NCI-H526 (cell line): ENCODE measurements around the gene PRR29.

Experiments used
- DNase-seq, 2 experiments: peaks; one replicate each; lab custom pipeline; 2025; lab: John Stamatoyannopoulos, UW

PRR29 gene

DNA sequence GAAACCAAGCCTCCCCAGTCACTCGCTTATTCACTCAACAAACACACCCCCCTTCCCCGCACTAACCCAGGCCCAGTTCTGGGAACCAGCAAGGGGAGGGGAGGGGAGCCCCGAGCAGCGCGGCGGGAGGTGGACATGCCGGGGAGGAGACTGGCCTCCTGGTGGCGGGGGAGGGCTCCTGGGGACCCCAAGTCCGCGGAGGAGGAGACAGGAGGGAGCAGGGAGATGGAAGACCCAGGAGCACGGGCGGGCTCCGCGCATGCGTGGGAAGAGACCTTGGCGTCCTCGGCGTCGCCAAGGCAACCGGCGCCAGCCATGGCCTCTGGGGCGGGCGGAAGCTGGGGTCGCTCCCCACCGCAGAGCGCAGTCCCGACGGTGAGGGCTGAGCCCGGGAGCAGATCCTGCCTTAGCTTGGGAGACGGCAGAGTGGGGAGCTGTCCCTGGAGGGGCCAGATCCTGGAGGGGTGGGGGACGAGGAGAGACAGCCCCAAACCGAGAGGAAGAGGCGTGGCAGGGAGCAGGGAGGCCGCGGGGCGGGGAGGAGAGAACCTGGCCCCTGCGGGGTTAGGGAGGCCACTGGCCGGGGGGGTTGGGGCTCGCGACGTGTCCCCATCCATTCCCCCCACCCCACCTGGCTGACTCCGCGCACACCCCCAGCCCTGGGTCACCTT lies at the start of gene PRR29:
PRR29 (plus strand) TSS at position 302 of the 671 bp plus-strand sequence; CDS start at position 316, 14 bp downstream.
- peak; percentile 13 to 86 for DNase-seq

DNA sequence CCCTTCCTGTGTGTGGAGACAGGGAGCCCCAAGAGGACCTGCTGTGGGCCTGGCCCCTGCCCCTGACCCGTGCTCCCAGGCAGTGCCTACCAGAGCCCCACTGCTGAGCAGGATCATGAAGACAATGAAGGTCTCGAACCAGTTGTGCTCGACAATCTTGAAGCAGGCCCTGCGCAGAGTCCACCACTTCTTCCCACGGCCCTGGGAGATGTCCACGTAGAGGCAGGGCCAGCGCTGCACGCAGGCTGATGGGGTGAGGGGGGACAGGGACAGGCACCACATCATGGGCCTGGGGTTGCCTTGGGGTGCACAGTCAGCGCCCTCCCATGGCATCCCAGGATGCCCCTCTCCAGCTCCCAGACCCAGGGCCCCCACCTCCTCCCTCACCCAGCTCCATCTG lies 49.6 kb upstream of the PRR29 start:
- DNase-seq = no peak

DNA sequence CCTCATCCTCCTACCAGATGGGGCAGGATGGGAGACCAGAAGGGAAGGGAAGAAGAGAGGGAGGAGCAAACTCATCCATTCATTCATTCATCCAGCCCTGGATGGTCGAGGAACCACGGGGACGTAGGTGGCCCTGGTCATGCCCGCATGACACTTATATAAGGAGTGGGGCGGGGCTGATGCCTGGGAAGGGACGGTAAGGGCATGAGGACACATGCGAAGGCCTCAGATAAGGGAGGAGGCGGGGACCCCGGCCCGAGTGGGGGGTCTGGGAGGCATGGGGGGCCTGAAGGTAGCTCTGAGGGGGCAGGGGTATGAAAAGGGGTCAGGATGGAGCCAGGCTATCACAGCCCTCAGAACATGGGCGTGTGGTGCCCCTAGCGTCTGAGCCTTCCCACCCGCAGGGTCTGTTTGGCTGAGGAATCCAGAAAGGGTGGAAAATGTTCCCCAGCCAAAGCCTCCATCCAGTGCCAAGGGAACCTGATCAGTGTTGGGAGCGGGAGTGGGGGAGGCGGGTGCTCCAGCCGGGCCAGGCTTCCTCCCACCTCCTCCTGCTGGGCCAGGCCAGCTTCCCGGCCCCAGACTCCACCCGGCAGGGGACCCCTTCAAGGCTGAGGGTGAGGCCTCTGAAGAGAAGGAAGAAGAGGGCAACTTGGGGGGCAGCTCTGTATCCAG lies 48.4 kb upstream of the PRR29 start:
- no peak for DNase-seq

DNA sequence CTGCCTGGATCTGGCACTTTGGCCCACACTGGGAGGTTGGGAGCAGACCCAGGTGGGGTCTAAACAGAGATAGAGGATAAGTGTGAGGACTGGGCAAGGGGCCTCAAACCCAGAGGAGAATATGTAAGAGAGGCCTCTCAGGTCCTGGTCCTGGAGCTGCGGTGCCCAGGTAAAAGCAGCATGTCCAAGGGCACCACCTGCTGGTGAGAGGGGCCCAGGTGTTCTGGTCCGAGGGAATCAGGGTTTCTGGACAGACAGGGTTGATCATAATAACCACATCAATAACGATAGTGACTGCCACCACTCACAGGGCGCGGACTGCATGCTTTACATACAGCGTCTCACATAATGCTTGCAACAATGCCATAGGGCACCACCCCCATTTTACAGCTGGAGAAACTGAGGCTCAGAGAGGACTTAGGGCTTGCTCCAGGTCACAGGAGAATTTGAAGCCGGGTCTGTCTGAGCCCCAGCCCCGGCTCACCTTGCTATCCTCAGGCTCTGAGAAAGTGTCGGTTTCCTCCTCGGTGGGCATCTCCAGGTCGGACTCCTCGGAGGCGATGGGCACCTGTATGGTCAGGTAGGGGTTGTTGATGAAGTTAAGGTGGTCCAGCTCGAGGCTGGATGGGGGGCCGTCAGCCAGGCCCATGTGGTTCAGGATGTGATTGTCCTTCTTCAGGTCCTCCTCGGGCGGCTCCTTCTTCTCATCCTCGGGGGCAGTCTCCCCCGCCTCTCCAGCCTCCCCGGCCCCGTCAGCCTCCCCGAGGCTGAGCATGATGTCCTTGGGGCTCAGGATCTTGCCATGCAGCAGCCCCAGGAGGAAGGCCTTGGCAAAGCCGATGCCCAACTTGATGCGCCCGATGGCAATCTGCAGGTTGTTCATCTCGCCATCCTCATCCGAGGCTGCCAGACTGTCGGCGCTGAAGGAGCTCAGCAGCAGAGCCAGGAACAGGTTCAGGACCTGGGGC lies 46.9 kb upstream of the PRR29 start:
- DNase-seq = peak; percentile 39 to 88

DNA sequence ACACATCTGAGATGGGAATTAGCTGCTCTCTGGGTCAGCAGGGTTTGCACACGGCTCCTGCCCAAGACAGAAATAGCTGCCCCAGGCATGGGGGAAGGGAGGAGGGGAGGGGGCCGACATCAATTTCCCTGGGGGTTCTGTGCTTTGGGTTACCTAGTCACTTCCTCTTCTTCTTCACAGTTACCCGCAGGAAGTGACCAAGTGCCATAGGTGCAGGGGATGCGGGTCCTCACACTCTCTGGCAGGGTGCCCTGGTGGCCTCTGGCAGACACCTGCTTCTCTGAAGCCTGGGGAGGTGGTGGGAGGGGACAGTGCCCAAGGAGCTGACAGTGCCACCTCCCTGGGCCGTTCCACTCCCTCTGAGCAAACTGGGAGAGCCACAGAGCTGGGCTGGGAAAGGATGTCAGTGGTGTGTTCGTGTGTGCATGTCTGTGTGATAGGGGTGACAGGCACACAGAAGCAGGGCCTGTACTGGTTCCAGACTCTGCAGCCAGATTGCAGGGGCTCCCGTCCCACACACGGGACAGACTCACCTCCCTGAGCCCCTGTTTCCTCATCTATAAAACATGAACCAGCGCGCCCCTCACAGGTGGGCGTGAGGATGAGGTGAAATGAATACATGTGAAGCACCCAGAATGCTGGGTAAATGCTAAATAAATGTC lies 43.6 kb upstream of the PRR29 start:
- peak in 1 of 2 experiments; percentile 16 for DNase-seq

DNA sequence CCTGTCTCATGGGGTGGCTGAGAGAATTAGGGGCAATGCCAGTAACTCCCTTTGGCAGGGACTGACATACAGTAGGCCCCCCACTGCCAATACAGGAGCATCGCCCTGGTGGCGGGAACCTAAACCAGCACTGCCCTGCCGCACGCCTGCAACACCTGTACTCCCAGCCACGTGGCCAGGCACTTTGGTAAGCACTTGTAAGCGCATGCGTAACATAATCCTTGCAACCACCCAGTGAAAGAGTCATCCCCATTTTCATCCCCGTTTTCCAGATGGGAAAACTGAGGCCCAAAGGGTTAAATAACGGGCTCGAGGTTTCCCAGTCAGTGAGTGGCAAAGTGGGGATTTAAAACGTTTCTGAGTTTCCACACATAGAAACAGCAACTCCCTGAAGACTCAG lies 42.9 kb upstream of the PRR29 start:
- no peak for DNase-seq

DNA sequence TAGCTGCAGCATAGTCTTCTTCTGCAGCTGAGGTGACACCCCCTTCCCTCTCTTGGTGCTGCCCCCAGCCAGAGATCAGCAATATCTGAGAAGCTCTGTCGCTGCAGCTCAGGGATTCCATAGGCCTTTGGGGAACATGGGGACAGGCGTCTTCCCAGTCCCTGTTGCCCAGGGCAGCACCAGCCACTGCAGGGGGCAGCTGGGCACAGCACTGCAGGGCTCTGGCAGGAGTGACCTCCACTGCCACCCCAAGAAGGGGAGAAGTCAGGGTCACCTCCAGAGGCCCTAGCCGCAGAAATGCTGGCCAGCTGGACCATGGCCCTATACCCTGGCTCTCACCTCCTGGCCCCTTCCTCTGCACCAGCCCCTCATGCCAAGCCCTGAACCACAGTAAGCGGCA lies 42.4 kb upstream of the PRR29 start:
- no peak for DNase-seq

DNA sequence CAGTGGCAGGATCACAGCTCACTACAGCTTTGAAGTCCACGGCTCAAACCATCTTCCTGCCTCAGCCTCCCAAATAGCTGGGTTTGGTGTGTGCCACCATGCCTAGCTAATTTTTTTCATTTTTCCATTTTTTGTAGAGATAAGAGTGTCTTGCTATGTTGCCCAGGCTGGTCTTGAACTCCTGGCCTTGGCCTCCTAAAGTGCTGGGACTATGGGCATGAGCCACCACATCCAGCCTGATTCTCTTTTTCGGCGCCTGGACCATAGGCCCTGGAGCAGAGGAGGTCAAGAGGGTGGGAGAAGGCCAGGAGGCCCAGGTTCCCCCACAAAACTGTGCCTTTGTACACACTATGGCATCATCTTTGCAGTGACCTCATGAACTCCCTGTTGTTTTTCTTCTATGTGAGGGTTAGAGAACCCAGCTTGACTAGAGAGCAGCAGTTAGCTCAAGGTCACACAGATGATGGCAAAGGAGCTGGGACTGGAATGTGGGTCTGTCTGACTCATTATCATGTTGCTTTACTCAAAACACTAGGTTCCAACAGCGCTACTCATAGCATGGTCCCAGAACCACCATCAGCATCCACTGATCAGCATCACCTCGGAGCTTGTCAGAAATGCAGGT lies 41.7 kb upstream of the PRR29 start:
- DNase-seq = no peak

DNA sequence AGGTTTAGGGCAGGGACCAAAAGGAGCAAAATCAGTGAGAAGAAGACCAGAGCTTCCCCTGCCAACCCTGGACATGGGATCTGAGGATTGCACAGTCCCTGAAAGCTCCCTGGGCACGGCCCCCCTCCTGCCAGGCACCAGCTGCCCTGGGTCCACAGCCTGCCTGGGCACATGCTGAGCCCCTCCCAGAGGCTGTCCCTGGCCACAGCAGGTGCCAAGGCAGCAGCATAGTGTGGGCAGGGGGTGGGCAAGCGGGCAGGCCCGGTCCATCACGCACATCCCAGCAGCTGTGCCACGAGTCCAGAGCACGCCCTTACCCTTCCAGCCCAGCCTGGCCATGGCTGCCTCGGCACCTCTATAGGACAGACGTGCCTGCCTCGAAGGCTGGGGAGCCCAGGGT lies 38.1 kb upstream of the PRR29 start:
- DNase-seq = no peak

DNA sequence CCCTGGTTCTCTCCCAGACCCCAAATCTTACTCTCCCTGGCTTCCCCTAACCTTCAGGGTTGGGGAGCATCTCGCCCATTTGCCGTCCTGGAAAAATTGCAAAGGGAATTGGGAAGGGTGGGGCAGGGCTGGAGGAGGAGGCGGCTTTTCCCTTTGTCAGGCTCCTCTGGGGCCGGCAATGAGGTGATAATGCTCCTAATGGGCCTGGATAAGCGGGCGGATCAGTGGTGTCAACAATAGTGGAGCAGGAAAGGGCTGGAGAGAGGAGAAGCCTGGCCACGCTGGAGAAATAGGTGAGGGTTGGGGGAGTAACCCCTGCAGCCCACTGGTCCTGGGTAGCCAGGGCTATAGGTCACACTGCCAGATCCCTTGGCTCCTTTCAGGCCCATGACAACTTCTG lies 37.7 kb upstream of the PRR29 start:
- no peak for DNase-seq

DNA sequence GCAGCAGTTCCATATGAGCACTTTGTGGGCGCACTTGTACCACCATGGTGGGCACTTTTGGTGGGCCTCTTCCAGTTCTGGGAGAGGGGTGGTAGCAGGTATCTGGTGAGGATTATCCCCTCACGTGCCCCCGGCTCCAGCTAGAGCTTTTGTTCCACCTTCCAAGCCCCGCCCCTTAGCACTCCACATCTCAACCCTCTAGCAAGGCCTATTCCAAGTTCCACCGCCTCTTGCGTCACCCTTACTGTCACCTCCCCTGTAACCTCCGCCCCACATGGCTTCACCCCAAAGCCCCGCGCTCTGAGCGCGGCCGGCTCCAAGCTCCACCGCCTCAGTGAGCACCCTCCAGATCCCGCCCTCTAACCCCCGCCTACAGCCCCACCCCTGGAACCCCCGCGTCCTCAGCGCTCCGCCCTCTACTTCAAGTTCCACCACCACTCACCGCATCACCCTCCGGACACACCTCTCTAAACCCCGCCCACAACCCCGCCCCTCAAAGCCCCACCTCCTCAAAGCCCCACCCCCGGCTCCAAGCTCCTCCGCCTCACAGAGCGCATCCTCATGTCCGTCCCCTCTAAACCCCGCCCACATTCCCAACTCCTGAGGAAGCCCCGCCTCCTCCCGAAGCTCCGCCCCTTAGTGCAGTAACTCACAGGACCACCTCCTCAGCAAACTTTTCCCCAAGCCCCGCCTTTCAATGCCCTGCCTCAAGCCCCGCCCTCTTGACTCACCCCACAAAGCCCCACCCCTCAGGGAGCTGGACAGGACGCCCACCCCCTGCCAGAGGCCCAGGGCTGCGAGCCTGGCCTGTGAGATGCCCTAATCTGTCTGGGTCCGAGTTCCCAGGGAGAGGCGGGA lies 36.6 kb upstream of the PRR29 start:
- peak; percentile 29 to 62 for DNase-seq

DNA sequence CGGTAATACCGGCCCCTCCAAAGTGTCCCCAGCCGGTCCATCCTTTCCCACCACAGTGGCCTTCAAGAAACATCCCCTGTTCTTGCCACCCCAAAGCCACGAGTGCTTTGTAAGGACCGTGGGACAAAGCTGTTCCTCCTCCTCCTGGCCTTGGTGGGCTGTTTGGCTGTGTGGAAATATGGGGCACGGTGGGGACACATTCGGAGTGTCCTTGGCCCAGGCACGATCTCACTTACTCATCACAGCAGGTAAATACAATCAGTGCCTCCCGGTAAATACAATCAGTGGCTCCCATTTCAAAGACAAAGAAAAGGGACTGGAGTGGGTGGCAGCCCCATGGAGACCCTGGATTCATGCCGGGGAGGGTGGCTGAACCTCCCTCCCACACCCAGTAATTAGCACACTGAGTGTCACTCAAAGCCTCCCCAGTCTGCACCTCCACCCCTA lies 35.8 kb upstream of the PRR29 start:
- no peak for DNase-seq

DNA sequence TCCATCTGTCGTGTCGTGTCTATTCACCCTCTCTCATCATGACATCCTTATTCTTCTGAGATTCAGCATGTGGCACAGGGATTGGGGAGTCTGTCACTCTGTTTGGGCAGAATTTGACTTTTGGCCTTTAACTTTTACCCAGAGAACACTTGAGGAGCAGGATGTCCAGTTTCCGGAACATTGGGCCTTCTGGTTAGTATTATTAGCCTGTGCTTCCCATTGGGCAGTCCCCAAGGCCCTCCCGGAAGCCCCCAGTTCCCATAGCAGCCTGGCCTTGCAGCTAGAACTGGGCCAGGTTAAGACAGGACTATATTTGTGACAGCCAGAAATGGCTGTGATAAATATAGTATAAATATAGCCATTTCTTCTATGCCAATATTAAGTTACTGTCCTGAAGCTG lies 35.0 kb upstream of the PRR29 start:
- DNase-seq = no peak

DNA sequence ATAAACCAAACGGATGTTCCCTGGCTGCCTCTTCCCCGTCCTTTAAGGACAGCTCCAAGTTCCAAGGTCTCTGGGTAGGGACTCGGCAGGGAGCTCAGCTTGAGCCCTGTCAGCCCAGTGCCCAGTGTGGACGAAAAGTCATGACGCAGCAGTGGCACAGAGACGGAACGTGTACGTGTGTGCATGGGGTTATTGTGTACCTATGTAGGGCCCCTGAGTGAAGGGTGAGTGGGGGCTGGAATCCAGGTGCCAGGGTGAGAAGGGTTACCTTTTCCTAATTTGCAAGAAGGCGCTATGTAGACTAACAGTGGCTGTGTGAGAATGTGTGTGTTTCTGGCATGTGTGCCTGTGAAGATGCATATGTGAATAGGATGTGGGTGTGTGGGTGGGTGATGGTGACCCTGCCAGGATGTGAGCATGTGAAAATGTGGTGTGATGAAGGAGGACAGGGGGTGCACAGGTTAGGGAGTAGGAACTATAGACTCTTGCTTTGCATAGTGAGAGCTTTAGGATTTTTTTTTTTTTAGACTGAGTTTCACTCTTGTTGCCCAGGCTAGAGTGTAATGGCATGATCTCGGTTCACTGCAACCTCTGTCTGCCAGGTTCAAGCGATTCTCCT lies 31.4 kb upstream of the PRR29 start:
- DNase-seq = no peak

DNA sequence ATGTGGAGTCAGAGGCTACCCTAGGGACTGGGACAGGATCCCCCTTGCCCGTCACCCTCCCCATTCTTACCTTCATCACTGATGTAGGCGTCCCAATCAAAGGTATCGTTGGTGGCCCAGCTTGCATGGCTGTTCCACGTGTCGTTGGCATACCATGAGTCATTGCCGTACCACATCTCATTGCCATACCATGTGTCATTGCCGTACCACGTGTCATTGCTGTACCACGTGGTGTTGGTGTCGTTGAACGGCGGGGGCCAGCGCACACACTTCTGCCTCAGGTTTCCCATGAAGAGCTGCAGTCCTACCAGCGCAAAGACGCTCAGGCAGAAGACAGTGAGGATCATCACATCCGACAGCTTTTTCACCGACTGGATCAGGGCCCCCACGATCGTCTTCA lies 30.2 kb upstream of the PRR29 start:
- DNase-seq = no peak

DNA sequence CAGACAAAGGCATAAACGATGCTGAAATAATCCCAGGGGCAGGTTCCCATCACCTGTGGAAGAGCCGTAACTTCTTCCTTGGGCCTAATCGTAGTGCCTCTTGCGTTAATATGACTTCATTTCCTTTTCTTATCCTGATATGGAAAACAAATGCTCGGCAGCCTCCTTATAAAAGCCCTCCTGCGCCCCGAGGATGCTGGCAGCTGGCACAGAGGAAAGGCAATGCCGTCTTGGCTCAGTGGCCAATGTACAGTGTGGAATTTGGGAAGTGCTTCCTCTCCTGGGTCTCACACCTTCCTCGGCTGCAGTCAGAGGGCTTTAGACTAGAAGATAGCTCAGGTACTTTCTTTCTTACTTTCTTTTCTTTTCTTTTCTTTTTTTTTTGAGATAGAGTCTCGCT lies 28.9 kb upstream of the PRR29 start:
- DNase-seq = no peak

DNA sequence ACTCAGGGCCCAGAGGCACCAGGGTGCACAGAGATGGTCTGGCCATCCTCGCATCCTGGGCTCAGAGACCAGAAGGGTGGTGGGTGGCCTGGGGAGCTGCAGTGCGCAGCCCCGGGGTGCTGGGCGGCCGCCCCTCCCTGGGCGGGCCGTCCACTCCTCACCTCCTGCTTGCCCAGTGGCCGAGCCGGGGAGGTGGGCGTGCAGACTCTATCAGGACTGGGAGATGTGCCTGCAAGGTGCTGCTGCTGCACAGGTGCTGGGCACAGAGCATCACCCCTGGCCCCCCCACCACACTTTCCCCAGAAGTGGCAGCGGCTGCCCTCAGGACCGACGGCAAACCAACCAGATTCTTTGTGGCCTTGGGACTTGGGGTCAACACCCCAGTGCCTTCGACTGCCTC lies 25.4 kb upstream of the PRR29 start, which contains the start of gene SCN4A:
SCN4A (minus strand) TSS at position 123 of the 400 bp plus-strand sequence; CDS start at position 46, 77 bp downstream.
- DNase-seq = no peak

DNA sequence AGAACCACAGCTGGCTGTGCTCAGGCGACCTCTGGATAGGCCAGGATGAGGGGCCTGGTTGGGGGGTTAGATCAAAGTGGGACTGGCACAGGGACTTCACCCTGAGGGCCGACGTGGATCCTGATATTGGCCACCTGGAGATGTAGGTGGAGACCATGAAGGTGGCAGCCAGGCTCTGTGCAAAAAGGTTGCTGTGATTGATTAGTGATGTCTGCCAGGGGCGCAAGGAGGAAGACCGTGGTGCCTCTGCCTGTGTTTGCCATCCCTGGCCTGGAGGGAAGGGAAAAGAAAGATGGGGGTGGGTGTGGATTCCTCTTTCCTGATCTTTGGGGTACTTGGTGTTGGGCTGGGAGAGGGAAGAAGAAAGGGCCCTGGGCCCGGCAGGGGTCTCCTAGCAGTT lies 24.9 kb upstream of the PRR29 start:
- DNase-seq = no peak

DNA sequence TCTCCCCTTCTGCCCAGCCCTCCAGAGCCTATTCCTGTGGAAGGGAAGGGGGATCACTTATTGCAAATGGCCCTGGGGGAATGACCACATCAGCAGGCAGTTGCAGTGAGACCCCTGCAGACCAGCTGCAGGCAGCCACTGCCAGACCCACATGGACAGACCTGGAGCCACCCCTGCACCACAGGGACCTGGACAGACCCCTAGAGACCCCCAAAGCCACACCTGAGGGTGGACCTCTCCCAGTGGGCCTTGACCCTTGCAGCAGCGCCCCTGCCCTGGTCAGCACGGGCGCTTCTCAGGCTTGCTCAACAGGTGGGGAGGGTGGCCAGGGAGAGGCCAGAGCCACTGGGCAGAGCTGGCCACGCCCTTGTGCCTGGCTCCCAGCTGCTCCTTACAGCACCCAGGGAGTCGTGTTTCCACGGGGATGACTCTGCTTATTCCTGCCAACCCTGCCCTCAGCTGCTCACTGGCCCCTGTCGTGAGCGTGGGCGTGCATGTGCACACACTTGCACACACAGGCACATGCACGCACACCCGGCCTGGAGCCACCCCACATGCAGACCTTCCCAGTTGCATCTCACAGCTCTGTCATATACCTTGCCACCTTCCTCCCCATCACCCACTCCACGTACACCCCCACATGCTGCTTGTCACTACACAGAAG lies 24.1 kb upstream of the PRR29 start:
- no peak for DNase-seq
